Neural progenitor cell (in vitro differentiated cells): ENCODE data around the gene RCAN3.

ENCODE experiments used
- CTCF ChIP-seq: fragments of 200-600 bp; sonication (generic); IDR thresholded peaks from 2 replicates; pipeline ENCODE4 v1.5.1; 2017; ENCODE audit warnings: antibody characterized with exemption, mild to moderate bottlenecking
- EZH2 ChIP-seq: fragments of 200-600 bp; sonication (generic); IDR thresholded peaks from 2 replicates; pipeline ENCODE4 v1.6.1; 2017; ENCODE audit warnings: antibody characterized with exemption, mild to moderate bottlenecking, moderate library complexity

- TF ChIP-seq CTCF: no peak
- TF ChIP-seq EZH2: no peak
Observed at GRCh38 chr1:24526045-24526444, 23.4 kb downstream of the RCAN3 start.
